ENCODE data around the gene ROM1. TPM values are rescaled to one million over a fixed set of nuclear protein-coding genes. Genes with fewer than 3 reads are reported as not detected.

ROM1 gene
- polyA plus RNA-seq, 1 donor (not counting 4 experiments of a cell fraction or from before 2014, with no cell fraction given), result 1.5 TPM

GRCh38 chr11:62575156-62575555 lies 37.9 kb upstream of the ROM1 start:
- H3K4me1 ChIP-seq (ENCODE audit: control insufficient read depth, extremely low read depth, insufficient read depth, low read length), result peaks cover 25% of the 10 kb centered on the region
- TF ChIP-seq EZH2 (IDR thresholded peaks at IDR 0.05; ENCODE audit: low read length) (no peak), CTCF (optimal IDR thresholded peaks at IDR 0.05 in 1 of 3, IDR thresholded peaks at IDR 0.05 in 1 of 3, conservative IDR thresholded peaks at IDR 0.05 in 1 of 3; ENCODE audit: extremely low read depth in 1 of 3, insufficient read depth in 2 of 3, low read length in 3 of 3) (no peak)

GRCh38 chr11:62575837-62576236 lies 37.2 kb upstream of the ROM1 start:
- Histone ChIP-seq H3K4me2 (ENCODE audit: control insufficient read depth, extremely low read depth, insufficient read depth, low read depth, low read length) (no peak overlapping the region), H3K27ac (ENCODE audit: control insufficient read depth, insufficient read depth, low read length) (no peak overlapping the region), H3K4me3 (ENCODE audit: control insufficient read depth in 2 of 3, extremely low read depth in 1 of 3, insufficient read depth in 2 of 3, low read depth in 1 of 3, low read length in 3 of 3) (no peak overlapping the region)

More at GRCh38 chr11:62575156-62575555, 37.9 kb upstream of the ROM1 start:
- H3K4me2 ChIP-seq (ENCODE audit: control insufficient read depth, extremely low read depth, insufficient read depth, low read depth, low read length), result peak overlapping the region; percentile 86
- no peak for FAIRE-seq
- no peaks in the 10 kb centered on the region for H3K9me3 ChIP-seq (ENCODE audit: control insufficient read depth, low read depth, low read length)
- H3K27me3 ChIP-seq (ENCODE audit: control insufficient read depth, extremely low read depth, insufficient read depth, low read length), result no peaks in the 10 kb centered on the region
- H3K27ac ChIP-seq (ENCODE audit: control insufficient read depth, insufficient read depth, low read length), result peak overlapping the region; percentile 65
- no peak for DNase-seq (ENCODE audit: low read depth, low spot score)
- H3K4me3 ChIP-seq (ENCODE audit: control insufficient read depth in 2 of 3, extremely low read depth in 1 of 3, insufficient read depth in 2 of 3, low read depth in 1 of 3, low read length in 3 of 3), result peak overlapping the region in 2 of 3 experiments; percentile 63 to 68
- peaks cover 9% of the 10 kb centered on the region for H4K20me1 ChIP-seq (ENCODE audit: control insufficient read depth, extremely low read depth, insufficient read depth, low read length)
- dilution Hi-C loops (cut with MboI; ENCODE audit: extremely low pct_ligation_motif_present, low sequenced_read_pairs), result no loop called here
- H3K36me3 ChIP-seq (ENCODE audit: control insufficient read depth in 2 of 2, extremely low read depth in 1 of 2, insufficient read depth in 2 of 2, low read length in 2 of 2), result peaks cover 23 to 46% of the 10 kb centered on the region in 2 experiments
- H3K9ac ChIP-seq (ENCODE audit: control insufficient read depth, extremely low read depth, insufficient read depth, low read length), result peak overlapping the region; percentile 77
- H2AFZ ChIP-seq (ENCODE audit: control insufficient read depth, low read length), result no peak overlapping the region
- H3K79me2 ChIP-seq (ENCODE audit: control insufficient read depth, insufficient read depth, low read length), result peaks cover 35% of the 10 kb centered on the region
- H3K9me1 ChIP-seq (ENCODE audit: control insufficient read depth, extremely low read depth, insufficient read depth, low read length), result no peaks in the 10 kb centered on the region

More at GRCh38 chr11:62575837-62576236, 37.2 kb upstream of the ROM1 start:
- TF ChIP-seq EZH2 (IDR thresholded peaks at IDR 0.05; ENCODE audit: low read length), result no peak
- no peak for TF ChIP-seq CTCF (optimal IDR thresholded peaks at IDR 0.05 in 1 of 3, IDR thresholded peaks at IDR 0.05 in 1 of 3, conservative IDR thresholded peaks at IDR 0.05 in 1 of 3; ENCODE audit: extremely low read depth in 1 of 3, insufficient read depth in 2 of 3, low read length in 3 of 3)
- Histone ChIP-seq H3K36me3 (ENCODE audit: control insufficient read depth in 2 of 2, extremely low read depth in 1 of 2, insufficient read depth in 2 of 2, low read length in 2 of 2) (peaks cover 21 to 41% of the 10 kb centered on the region in 2 experiments), H3K27me3 (ENCODE audit: control insufficient read depth, extremely low read depth, insufficient read depth, low read length) (no peaks in the 10 kb centered on the region), H2AFZ (ENCODE audit: control insufficient read depth, low read length) (no peak overlapping the region), H3K9me1 (ENCODE audit: control insufficient read depth, extremely low read depth, insufficient read depth, low read length) (no peaks in the 10 kb centered on the region), H3K4me1 (ENCODE audit: control insufficient read depth, extremely low read depth, insufficient read depth, low read length) (peaks cover 25% of the 10 kb centered on the region), H3K9me3 (ENCODE audit: control insufficient read depth, low read depth, low read length) (no peaks in the 10 kb centered on the region), H3K79me2 (ENCODE audit: control insufficient read depth, insufficient read depth, low read length) (peaks cover 28% of the 10 kb centered on the region), H3K9ac (ENCODE audit: control insufficient read depth, extremely low read depth, insufficient read depth, low read length) (no peak overlapping the region), H4K20me1 (ENCODE audit: control insufficient read depth, extremely low read depth, insufficient read depth, low read length) (peaks cover 9% of the 10 kb centered on the region)
- FAIRE-seq (no peak), DNase-seq (ENCODE audit: low read depth, low spot score) (no peak)
- dilution Hi-C loops (cut with MboI; ENCODE audit: extremely low pct_ligation_motif_present, low sequenced_read_pairs), result no loop called here

All from keratinocyte (primary cell).